Natural killer cell treated with Interleukin-12 subunit alpha and Interleukin-12 subunit beta and Interleukin-15 and Interleukin-18, amount 100 ng/mL, for 72 hours (primary cell): ENCODE measurements around the gene GFPT2. TPM values are rescaled to one million over a fixed set of nuclear protein-coding genes. Genes with fewer than 3 reads are reported as not detected.

Experiments used
- ATAC-seq, 2 donors: fragments of 150-1000 bp; cut with Tn5 transposase in 1 of 2; sonication (Bioruptor Pico), chemical (Tn5 transposase) in 1 of 2; 2 replicates each; pipeline ENCODE4 v1.10.0; 2021
- DNase-seq: peaks from one replicate; pipeline ENCODE4 v3.0.0; 2022; ENCODE audit warnings: low spot score
- H3K27ac Mint-ChIP-seq, 2 donors: 1 replicate in 1 of 2; 2 replicates in 1 of 2; pipeline ENCODE4 v1.8.0; 2022; ENCODE audit warnings: mixed read lengths in 2 of 2, mild to moderate bottlenecking in 1 of 2, moderate library complexity in 1 of 2
- H3K27me3 Mint-ChIP-seq, 2 donors: 1 replicate in 1 of 2; 2 replicates in 1 of 2; pipeline ENCODE4 v1.8.0; 2022; ENCODE audit warnings: mixed read lengths in 2 of 2
- H3K36me3 Mint-ChIP-seq: one replicate; pipeline ENCODE4 v1.8.0; 2022; ENCODE audit warnings: mixed read lengths
- H3K4me1 Mint-ChIP-seq, 2 donors: 1 replicate in 1 of 2; 2 replicates in 1 of 2; pipeline ENCODE4 v1.8.0; 2022; ENCODE audit warnings: low read depth in 2 of 2, mixed read lengths in 2 of 2, mild to moderate bottlenecking in 1 of 2
- H3K4me3 Mint-ChIP-seq: one replicate; pipeline ENCODE4 v1.8.0; 2022; ENCODE audit warnings: mixed read lengths
- H3K9me3 Mint-ChIP-seq: 2 replicates; pipeline ENCODE4 v1.8.0; 2022; ENCODE audit warnings: mixed read lengths
- total RNA-seq, 2 donors: library from RNA; stranded (reverse); gene quantifications; one replicate each; pipeline ENCODE4 v1.2.3, GENCODE V29; 2022

Gene GFPT2
- total RNA-seq, 2 donors from 2014 or later: 0.29 TPM; not detected in 1

GRCh38 chr5:180352116-180353047 lies 754 bp downstream of the GFPT2 start:
- peak overlapping the region; percentile 53 for H3K4me3 Mint-ChIP-seq

GRCh38 chr5:180350711-180351465 lies 2.2 kb downstream of the GFPT2 start:
- H3K9me3 Mint-ChIP-seq: no peaks in the 10 kb centered on the region
- H3K4me1 Mint-ChIP-seq: peaks cover 0 to 3% of the 10 kb centered on the region in 2 donors
- no peak overlapping the region for H3K27ac Mint-ChIP-seq
- no peaks in the 10 kb centered on the region for H3K36me3 Mint-ChIP-seq
- H3K4me3 Mint-ChIP-seq: no peak overlapping the region
- no peak for DNase-seq
- peaks cover 20 to 26% of the 10 kb centered on the region in 2 donors for H3K27me3 Mint-ChIP-seq
- ATAC-seq: no peak

More at GRCh38 chr5:180352116-180353047, 754 bp downstream of the GFPT2 start:
- no peak for DNase-seq
- Mint-ChIP-seq H3K9me3 (no peaks in the 10 kb centered on the region), H3K27me3 (peaks cover 26% of the 10 kb centered on the region in 2 donors), H3K36me3 (no peaks in the 10 kb centered on the region), H3K27ac (no peak overlapping the region), H3K4me1 (peaks cover 0 to 3% of the 10 kb centered on the region in 2 donors)
- peak; percentile 8 to 17 for ATAC-seq

GRCh38 chr5:180350296-180350695 lies 2.8 kb downstream of the GFPT2 start:
- DNase-seq (no peak), ATAC-seq (no peak)
- Mint-ChIP-seq H3K36me3 (no peaks in the 10 kb centered on the region), H3K27me3 (peaks cover 18 to 26% of the 10 kb centered on the region in 2 donors), H3K9me3 (no peaks in the 10 kb centered on the region), H3K4me1 (peaks cover 0 to 3% of the 10 kb centered on the region in 2 donors), H3K4me3 (no peak overlapping the region), H3K27ac (no peak overlapping the region)

GRCh38 chr5:180349391-180349790 lies 3.7 kb downstream of the GFPT2 start:
- peaks cover 0 to under 1% of the 10 kb centered on the region in 2 donors for H3K4me1 Mint-ChIP-seq
- no peak for ATAC-seq
- no peaks in the 10 kb centered on the region for H3K36me3 Mint-ChIP-seq
- H3K4me3 Mint-ChIP-seq: no peak overlapping the region
- H3K27ac Mint-ChIP-seq: no peak overlapping the region
- H3K27me3 Mint-ChIP-seq: peaks cover 15 to 22% of the 10 kb centered on the region in 2 donors
- no peak for DNase-seq
- no peaks in the 10 kb centered on the region for H3K9me3 Mint-ChIP-seq

GRCh38 chr5:180348336-180348735 lies 4.8 kb downstream of the GFPT2 start:
- H3K27me3 Mint-ChIP-seq: peaks cover 19 to 26% of the 10 kb centered on the region in 2 donors
- H3K9me3 Mint-ChIP-seq: no peaks in the 10 kb centered on the region
- no peak for DNase-seq
- ATAC-seq: no peak
- H3K4me1 Mint-ChIP-seq: no peaks in the 10 kb centered on the region
- H3K4me3 Mint-ChIP-seq: no peak overlapping the region
- no peak overlapping the region for H3K27ac Mint-ChIP-seq
- H3K36me3 Mint-ChIP-seq: no peaks in the 10 kb centered on the region

GRCh38 chr5:180347702-180348101 lies 5.4 kb downstream of the GFPT2 start:
- H3K27ac Mint-ChIP-seq: no peak overlapping the region
- no peaks in the 10 kb centered on the region for H3K36me3 Mint-ChIP-seq
- no peaks in the 10 kb centered on the region for H3K9me3 Mint-ChIP-seq
- H3K27me3 Mint-ChIP-seq: peaks cover 20 to 28% of the 10 kb centered on the region in 2 donors
- ATAC-seq (no peak), DNase-seq (no peak)
- no peak overlapping the region for H3K4me3 Mint-ChIP-seq
- H3K4me1 Mint-ChIP-seq: peaks cover 0 to under 1% of the 10 kb centered on the region in 2 donors

GRCh38 chr5:180346358-180346757 lies 6.8 kb downstream of the GFPT2 start:
- no peak for DNase-seq
- H3K9me3 Mint-ChIP-seq: no peaks in the 10 kb centered on the region
- no peaks in the 10 kb centered on the region for H3K36me3 Mint-ChIP-seq
- ATAC-seq: peak in 1 of 2 donors; percentile 38
- H3K4me1 Mint-ChIP-seq: peaks cover 0 to 3% of the 10 kb centered on the region in 2 donors
- H3K27me3 Mint-ChIP-seq: peaks cover 19 to 23% of the 10 kb centered on the region in 2 donors
- H3K4me3 Mint-ChIP-seq: no peak overlapping the region
- no peak overlapping the region for H3K27ac Mint-ChIP-seq

GRCh38 chr5:180345781-180346180 lies 7.4 kb downstream of the GFPT2 start:
- ATAC-seq (no peak), DNase-seq (no peak)
- Mint-ChIP-seq H3K27me3 (peaks cover 17 to 19% of the 10 kb centered on the region in 2 donors), H3K4me1 (peaks cover 0 to 3% of the 10 kb centered on the region in 2 donors), H3K36me3 (no peaks in the 10 kb centered on the region), H3K4me3 (no peak overlapping the region), H3K27ac (no peak overlapping the region), H3K9me3 (no peaks in the 10 kb centered on the region)

- no peak for DNase-seq
- H3K36me3 Mint-ChIP-seq: no peaks in the 10 kb centered on the region
- no peak for ATAC-seq
- no peak overlapping the region for H3K4me3 Mint-ChIP-seq
- no peaks in the 10 kb centered on the region for H3K9me3 Mint-ChIP-seq
- H3K4me1 Mint-ChIP-seq: peaks cover 0 to 3% of the 10 kb centered on the region in 2 donors
- H3K27me3 Mint-ChIP-seq: peaks cover 11 to 13% of the 10 kb centered on the region in 2 donors
- H3K27ac Mint-ChIP-seq: no peak overlapping the region
Measured at GRCh38 chr5:180345186-180345585, 8.0 kb downstream of the GFPT2 start.

GRCh38 chr5:180344696-180344999 lies 8.5 kb downstream of the GFPT2 start:
- Mint-ChIP-seq H3K27me3 (peaks cover 12 to 13% of the 10 kb centered on the region in 2 donors), H3K27ac (no peak overlapping the region), H3K36me3 (no peaks in the 10 kb centered on the region), H3K4me1 (peaks cover 0 to 3% of the 10 kb centered on the region in 2 donors), H3K4me3 (no peak overlapping the region), H3K9me3 (no peaks in the 10 kb centered on the region)
- DNase-seq (no peak), ATAC-seq (no peak)

- H3K4me1 Mint-ChIP-seq: peaks cover 0 to 3% of the 10 kb centered on the region in 2 donors
- H3K9me3 Mint-ChIP-seq: no peaks in the 10 kb centered on the region
- no peak overlapping the region for H3K4me3 Mint-ChIP-seq
- peaks cover 15 to 16% of the 10 kb centered on the region in 2 donors for H3K27me3 Mint-ChIP-seq
- no peaks in the 10 kb centered on the region for H3K36me3 Mint-ChIP-seq
- ATAC-seq (no peak), DNase-seq (no peak)
- no peak overlapping the region for H3K27ac Mint-ChIP-seq
Measured at GRCh38 chr5:180343831-180344695, 9.1 kb downstream of the GFPT2 start.

- Mint-ChIP-seq H3K4me3 (no peak overlapping the region), H3K9me3 (no peaks in the 10 kb centered on the region), H3K27ac (no peak overlapping the region), H3K4me1 (peaks cover 0 to 3% of the 10 kb centered on the region in 2 donors), H3K36me3 (no peaks in the 10 kb centered on the region), H3K27me3 (peaks cover 15 to 16% of the 10 kb centered on the region in 2 donors)
- no peak for ATAC-seq
- no peak for DNase-seq
Measured at GRCh38 chr5:180343110-180343830, 9.9 kb downstream of the GFPT2 start.

- DNase-seq (no peak), ATAC-seq (no peak)
- H3K27me3 Mint-ChIP-seq: peaks cover 14 to 15% of the 10 kb centered on the region in 2 donors
- H3K4me1 Mint-ChIP-seq: peaks cover 0 to 3% of the 10 kb centered on the region in 2 donors
- H3K9me3 Mint-ChIP-seq: no peaks in the 10 kb centered on the region
- H3K36me3 Mint-ChIP-seq: no peaks in the 10 kb centered on the region
- H3K27ac Mint-ChIP-seq: no peak overlapping the region
- H3K4me3 Mint-ChIP-seq: no peak overlapping the region
Measured at GRCh38 chr5:180341595-180341994, 11.5 kb downstream of the GFPT2 start.
